Urinary bladder (tissue), 4 donors: ENCODE measurements around the gene MYO7B. TPM values are rescaled to one million over a fixed set of nuclear protein-coding genes. Genes with fewer than 3 reads are reported as not detected.

Experiments
- DNase-seq: peaks from one replicate; pipeline ENCODE4 v3.0.0-alpha.2; 2015; ENCODE audit errors: extremely low spot score
- H3K27ac ChIP-seq: one replicate; pipeline ENCODE4 v1.5.1; 2013; ENCODE audit warnings: low read depth, mild to moderate bottlenecking, moderate library complexity
- H3K36me3 ChIP-seq: one replicate; pipeline ENCODE4 v1.6.1; 2013; ENCODE audit warnings: mild to moderate bottlenecking, moderate library complexity; ENCODE audit not compliant: insufficient read depth
- H3K4me1 ChIP-seq: one replicate; pipeline ENCODE4 v1.6.1; 2013; ENCODE audit warnings: mild to moderate bottlenecking, moderate library complexity; ENCODE audit not compliant: insufficient read depth
- H3K4me3 ChIP-seq: one replicate; pipeline ENCODE4 v1.5.1; 2013; ENCODE audit warnings: low read depth, low read length
- WGBS: extraction: QIAGEN DNeasy Blood & Tissue Kit; methylation state at CpG from one replicate; pipeline ENCODE4 v1.1.7; 2013; 5-methylcytosine and 5-hydroxymethylcytosine counted together
- polyA plus RNA-seq: library from polyadenylated mRNA; stranded (reverse); fragments of 200-250 nt; gene quantifications from one replicate; pipeline ENCODE4 v1.2.3, GENCODE V29; 2013
- total RNA-seq: library from RNA; depleted of rRNA; stranded (reverse); fragments of >200 nt; gene quantifications from one replicate; pipeline ENCODE4 v1.2.3, GENCODE V29; 2014
- donor health status: healthy with polysubstance abuse.
- donor health status: healthy.

MYO7B gene
- total and polyA plus RNA-seq, 2 donors, result 0.11 to 0.51 TPM

- WGBS, result 70% methylated on average over 26 of the region's 26 CpGs
- Histone ChIP-seq H3K4me3 (no peak overlapping the region), H3K36me3 (no peaks in the 10 kb centered on the region), H3K4me1 (no peaks in the 10 kb centered on the region), H3K27ac (no peak overlapping the region)
- no peak for DNase-seq
Observed at GRCh38 chr2:127576433-127577207, 41.1 kb downstream of the MYO7B start.

DNA sequence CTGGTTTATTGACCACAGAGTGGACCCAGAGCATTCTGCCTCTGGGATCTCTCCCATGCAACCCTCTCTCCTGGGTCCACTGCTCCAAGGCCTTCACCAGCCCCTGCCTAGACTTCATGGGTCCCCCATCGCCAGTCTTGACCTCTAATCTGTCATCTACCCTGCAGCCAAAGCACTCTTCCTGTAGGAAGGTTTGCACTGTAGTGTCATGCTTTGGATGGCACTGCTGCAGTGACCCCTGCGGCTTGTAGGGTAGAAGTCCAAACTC, 41.7 kb downstream of the MYO7B start:
- Histone ChIP-seq H3K36me3 (no peaks in the 10 kb centered on the region), H3K4me1 (no peaks in the 10 kb centered on the region), H3K27ac (no peak overlapping the region), H3K4me3 (no peak overlapping the region)
- DNase-seq, result no peak
- WGBS, result 94% methylated on average over 2 of the region's 2 CpGs

- H3K4me1 ChIP-seq, result no peaks in the 10 kb centered on the region
- no peak overlapping the region for H3K27ac ChIP-seq
- H3K36me3 ChIP-seq, result no peaks in the 10 kb centered on the region
- no peak for DNase-seq
- H3K4me3 ChIP-seq, result no peak overlapping the region
- WGBS, result 92% methylated on average over 12 of the region's 12 CpGs
Observed at GRCh38 chr2:127577503-127577902, 42.0 kb downstream of the MYO7B start.

DNA sequence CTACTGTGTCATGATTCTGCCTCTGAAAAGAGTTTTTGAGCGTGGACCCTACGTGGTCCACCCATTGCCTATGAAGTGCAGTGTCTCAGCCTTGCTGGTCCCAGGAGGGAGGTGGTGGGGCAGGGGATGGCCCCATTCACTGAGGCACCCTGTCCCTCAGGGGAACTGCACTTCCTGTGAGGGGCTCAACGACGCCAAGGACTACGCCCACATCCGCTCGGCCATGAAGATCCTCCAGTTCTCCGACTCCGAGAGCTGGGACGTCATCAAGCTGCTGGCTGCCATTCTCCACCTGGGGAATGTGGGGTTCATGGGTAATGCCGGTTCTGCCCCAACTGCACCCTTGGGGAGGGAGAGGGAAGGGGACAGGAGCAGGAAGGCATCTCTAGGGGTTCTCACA, 42.5 kb downstream of the MYO7B start:
- no peaks in the 10 kb centered on the region for H3K4me1 ChIP-seq
- no peak overlapping the region for H3K27ac ChIP-seq
- H3K36me3 ChIP-seq, result no peaks in the 10 kb centered on the region
- no peak for DNase-seq
- 88% methylated on average over 11 of the region's 11 CpGs for WGBS
- H3K4me3 ChIP-seq, result no peak overlapping the region

GRCh38 chr2:127578411-127578810, 42.9 kb downstream of the MYO7B start:
- H3K4me3 ChIP-seq, result no peak overlapping the region
- WGBS, result 71% methylated on average over 6 of the region's 6 CpGs
- H3K4me1 ChIP-seq, result no peaks in the 10 kb centered on the region
- H3K36me3 ChIP-seq, result no peaks in the 10 kb centered on the region
- H3K27ac ChIP-seq, result no peak overlapping the region
- no peak for DNase-seq

DNA sequence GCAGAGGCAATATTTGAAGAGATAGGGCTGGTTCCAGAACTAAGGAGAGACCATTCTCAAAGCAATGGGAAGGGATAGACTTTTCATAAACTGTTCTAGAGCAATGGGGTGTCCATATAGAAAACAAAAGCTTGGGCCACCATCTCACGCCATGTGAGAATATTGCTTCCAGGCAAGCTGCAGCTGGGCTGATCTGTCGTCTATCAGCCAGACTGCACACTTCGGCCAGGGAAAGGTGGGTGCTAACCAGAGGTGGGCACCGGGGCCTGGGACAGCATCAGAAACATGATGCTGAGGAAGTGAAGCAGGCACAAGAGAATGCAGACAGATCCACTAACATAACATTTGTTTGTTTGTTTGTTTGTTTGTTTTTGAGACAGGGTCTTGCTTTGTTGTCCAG, 43.7 kb downstream of the MYO7B start:
- Histone ChIP-seq H3K36me3 (no peaks in the 10 kb centered on the region), H3K4me1 (no peaks in the 10 kb centered on the region), H3K27ac (no peak overlapping the region), H3K4me3 (no peak overlapping the region)
- DNase-seq, result no peak
- 93% methylated on average over 4 of the region's 4 CpGs for WGBS

GRCh38 chr2:127580167-127581049, 44.9 kb downstream of the MYO7B start:
- Histone ChIP-seq H3K36me3 (no peaks in the 10 kb centered on the region), H3K4me3 (no peak overlapping the region), H3K27ac (no peak overlapping the region), H3K4me1 (no peaks in the 10 kb centered on the region)
- no peak for DNase-seq
- 87% methylated on average over 24 of the region's 24 CpGs for WGBS

DNA sequence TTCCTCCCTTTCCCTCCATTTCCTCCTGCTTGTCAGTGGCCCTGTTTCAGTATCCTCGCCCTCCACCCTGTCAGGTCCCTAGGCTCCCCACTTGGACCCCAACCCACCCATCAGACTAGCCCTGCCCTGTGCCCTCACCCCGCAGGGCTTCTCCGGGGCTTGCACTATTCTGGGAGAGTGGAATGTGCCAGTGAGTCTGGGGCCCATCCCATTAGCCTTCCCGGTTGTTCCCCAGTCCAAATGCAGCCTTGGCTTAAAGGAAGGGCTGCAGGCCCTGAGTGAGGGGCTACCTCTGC, 45.5 kb downstream of the MYO7B start:
- no peak overlapping the region for H3K4me3 ChIP-seq
- no peak for DNase-seq
- WGBS, result 91% methylated on average over 4 of the region's 4 CpGs

DNA sequence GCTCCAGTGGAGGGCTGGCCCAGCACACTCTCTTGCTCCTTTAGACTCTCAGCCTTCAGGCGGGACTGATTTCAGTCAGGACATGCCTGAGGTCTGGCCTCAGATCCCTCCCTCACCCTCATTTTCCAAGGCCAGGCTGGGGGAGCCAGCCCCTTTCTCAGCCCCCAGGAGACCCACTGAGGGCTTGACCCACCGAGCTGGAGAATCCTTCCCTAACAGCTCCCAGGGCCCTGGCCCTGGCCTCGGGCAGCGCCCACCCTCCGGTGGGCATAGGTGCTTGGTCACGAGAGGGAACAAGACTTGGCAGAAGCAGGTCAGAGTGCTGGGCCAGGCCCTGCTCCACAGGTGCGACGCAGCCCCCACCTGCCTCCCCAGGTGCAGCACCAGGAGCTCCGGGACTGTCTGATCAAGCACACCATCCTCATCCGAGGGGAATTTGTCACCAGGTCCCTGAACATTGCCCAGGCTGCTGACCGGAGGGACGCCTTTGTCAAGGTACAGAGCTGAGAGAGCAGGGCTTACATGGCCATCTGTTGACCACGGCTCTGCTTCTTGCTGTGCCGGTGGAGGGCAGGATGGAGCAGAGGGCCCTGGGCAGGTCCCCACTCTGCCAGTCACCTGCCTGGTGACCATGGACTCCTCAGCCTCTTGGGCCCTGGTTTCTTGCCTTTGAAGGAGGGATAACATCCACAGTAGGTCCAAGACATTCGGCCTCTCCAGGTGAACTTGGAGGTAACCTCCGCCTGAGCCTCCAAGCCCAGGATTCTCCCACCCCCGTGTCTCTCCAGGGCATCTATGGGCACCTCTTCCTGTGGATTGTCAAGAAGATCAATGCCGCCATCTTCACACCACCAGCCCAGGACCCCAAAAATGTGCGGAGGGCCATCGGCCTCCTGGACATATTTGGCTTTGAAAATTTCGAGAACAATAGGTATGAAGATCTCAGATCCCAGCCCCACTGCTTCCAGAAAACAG, 46.3 kb downstream of the MYO7B start:
- Histone ChIP-seq H3K36me3 (no peaks in the 10 kb centered on the region), H3K27ac (no peak overlapping the region), H3K4me3 (no peak overlapping the region), H3K4me1 (no peaks in the 10 kb centered on the region)
- no peak for DNase-seq
- 90% methylated on average over 21 of the region's 21 CpGs for WGBS

More for the DNA sequence above, 45.5 kb downstream of the MYO7B start:
- H3K36me3 ChIP-seq, result no peaks in the 10 kb centered on the region
- no peak overlapping the region for H3K27ac ChIP-seq
- no peaks in the 10 kb centered on the region for H3K4me1 ChIP-seq

DNA sequence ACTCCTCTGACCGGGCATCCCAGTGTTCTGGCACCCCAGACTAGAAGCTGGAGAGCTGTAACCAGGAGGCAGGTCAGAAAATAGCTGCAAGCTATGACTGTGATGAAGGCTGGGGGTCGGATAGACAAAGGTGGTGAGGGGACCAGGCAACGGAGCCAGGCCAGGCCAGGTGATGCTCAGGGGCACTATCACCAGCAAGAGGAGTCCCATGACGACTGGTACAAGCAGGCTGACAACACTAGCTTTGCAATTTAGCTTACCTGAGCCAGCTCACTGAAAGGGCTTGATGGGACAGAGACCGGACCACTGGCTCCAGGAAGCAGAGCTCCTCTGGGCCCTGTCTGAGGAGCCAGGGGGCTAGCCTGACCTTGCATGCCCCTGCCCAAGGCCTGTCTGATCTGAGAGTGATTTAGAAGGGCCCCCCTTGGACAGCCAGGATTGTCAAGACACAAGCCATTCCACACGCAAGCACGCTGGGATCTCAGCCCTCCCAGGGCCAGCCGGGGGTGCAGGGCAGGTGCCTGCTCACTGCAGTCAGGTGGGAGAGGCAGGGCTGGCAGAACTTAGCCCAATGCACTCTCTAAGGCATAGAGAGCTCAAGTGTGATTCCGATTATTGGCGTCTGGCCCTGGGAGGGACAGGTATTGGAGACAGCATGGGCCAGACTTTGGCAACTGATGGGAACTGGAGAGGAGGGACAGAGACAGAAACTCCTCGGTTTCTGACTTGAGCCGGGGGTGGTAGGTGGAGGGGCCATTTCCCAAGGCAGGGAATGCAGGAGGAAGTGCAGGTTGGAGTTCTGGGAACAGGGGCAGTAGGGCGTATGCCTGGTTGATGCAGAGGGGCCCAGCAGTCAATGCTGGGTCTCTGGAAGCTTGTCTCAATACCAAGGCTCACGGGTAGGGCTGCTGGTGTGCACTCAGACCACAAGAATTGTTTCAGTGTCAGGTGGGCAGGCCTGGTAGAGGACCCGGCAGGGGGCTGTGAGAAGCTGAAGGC, 47.7 kb downstream of the MYO7B start:
- Histone ChIP-seq H3K27ac (no peak overlapping the region), H3K36me3 (no peaks in the 10 kb centered on the region), H3K4me3 (no peak overlapping the region), H3K4me1 (no peaks in the 10 kb centered on the region)
- WGBS, result 82% methylated on average over 15 of the region's 15 CpGs
- DNase-seq, result no peak

DNA sequence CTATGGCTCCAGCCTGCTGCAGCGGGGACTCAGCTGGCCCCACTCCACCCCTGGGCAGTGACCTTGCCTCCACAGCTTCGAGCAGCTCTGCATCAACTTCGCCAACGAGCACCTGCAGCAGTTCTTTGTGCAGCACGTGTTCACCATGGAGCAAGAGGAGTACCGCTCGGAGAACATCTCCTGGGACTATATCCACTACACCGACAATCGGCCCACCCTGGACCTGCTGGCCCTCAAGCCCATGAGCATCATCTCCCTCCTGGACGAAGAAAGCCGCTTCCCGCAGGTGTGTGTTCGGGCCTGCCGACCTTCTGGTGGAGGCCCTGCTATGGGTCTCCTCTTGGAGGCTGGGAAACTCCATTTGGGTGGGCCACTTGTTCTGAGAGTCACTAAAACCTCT, 48.6 kb downstream of the MYO7B start:
- Histone ChIP-seq H3K27ac (no peak overlapping the region), H3K36me3 (no peaks in the 10 kb centered on the region), H3K4me3 (no peak overlapping the region), H3K4me1 (no peaks in the 10 kb centered on the region)
- 92% methylated on average over 14 of the region's 14 CpGs for WGBS
- no peak for DNase-seq

DNA sequence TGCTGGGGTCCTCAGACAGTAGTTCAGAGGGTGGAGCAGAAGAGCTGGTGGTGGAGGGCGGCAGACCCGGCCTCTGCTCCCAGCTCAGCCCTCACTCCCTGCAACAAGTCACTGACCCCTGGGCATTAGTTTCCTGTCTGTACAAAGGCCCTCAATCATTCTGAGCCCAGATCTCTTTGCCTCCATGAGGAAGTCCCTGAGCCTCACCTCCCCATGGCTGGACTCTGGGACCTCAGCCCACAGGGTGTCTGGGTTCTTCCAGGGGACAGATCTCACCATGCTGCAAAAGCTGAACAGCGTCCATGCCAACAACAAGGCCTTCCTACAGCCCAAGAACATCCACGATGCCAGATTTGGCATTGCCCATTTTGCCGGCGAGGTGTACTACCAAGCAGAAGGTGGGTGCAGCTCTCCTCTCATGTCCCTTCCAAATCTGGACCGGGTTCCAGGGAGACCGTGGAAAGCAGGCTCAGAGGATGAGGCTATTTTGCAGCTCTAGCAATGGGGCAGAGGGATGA, 49.1 kb downstream of the MYO7B start:
- no peak for DNase-seq
- no peak overlapping the region for H3K4me3 ChIP-seq
- WGBS, result 80% methylated on average over 8 of the region's 8 CpGs
- H3K27ac ChIP-seq, result no peak overlapping the region
- no peaks in the 10 kb centered on the region for H3K4me1 ChIP-seq
- H3K36me3 ChIP-seq, result no peaks in the 10 kb centered on the region
